Activated CD4-positive, alpha-beta memory T cell treated with anti-CD3 and anti-CD28 coated beads for 36 hours (primary cell): Measurements from ENCODE around the gene GREB1. TPM values are rescaled to one million over a fixed set of nuclear protein-coding genes. Genes with fewer than 3 reads are reported as not detected.

Source experiments
- CTCF ChIA-PET: fragments of 350-600 bp; sonication (Branson Sonifier 250); formaldehyde crosslinking; loops from one replicate; lab custom pipeline; 2021; ENCODE audit warnings: antibody characterized with exemption, inconsistent platforms; lab: Charles Lee
- POLR2A ChIA-PET: fragments of 350-600 bp; sonication (Branson Sonifier 250); formaldehyde crosslinking; loops from one replicate; lab custom pipeline; 2021; ENCODE audit warnings: antibody characterized with exemption; lab: Charles Lee
- DNase-seq: peaks from one replicate; pipeline ENCODE4 v3.0.0-alpha.2; 2020
- H3K27ac Mint-ChIP-seq: one replicate; pipeline ENCODE4 v1.8.0; 2021; ENCODE audit warnings: mixed read lengths
- H3K27me3 Mint-ChIP-seq: one replicate; pipeline ENCODE4 v1.8.0; 2021; ENCODE audit warnings: mixed read lengths
- H3K36me3 Mint-ChIP-seq: one replicate; pipeline ENCODE4 v1.8.0; 2021; ENCODE audit warnings: mixed read lengths
- H3K4me1 Mint-ChIP-seq: one replicate; pipeline ENCODE4 v1.8.0; 2021; ENCODE audit warnings: low read depth, mixed read lengths
- H3K4me3 Mint-ChIP-seq: one replicate; pipeline ENCODE4 v1.8.0; 2021; ENCODE audit warnings: mild to moderate bottlenecking, mixed read lengths
- H3K9me3 Mint-ChIP-seq: one replicate; pipeline ENCODE4 v1.8.0; 2021; ENCODE audit warnings: mixed read lengths
- intact Hi-C: fragments of 100-400 bp; cut with micrococcal nuclease; formaldehyde crosslinking; loops from one replicate; pipeline ENCODE4 v1.15.1; 2023
- total RNA-seq, 2 experiments: library from RNA; stranded (reverse); gene quantifications; one replicate each; pipeline ENCODE4 v1.2.3, GENCODE V29; 2021

GREB1 gene
- total RNA-seq, 2 experiments from 2014 or later = 0.29 to 0.81 TPM

DNA sequence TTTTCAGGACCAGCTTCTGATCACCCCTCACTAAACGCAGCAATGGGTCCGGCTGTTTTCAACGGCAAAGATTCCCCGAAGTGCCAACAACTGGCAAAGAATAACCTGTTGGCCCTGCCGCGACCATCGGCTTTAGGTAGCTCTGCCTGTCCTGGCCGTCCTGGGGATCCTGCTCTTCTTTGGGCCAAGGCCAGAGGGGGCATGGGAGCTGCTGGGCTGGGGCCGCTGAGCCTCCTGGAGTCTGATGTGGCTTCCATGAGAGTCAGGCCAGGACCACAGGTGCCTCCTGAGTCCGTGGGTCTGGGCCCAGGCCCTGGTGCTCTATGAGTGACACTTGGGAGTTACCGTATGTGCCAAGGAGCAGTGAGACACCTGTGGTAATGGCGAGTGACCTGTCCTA, 46.9 kb downstream of the GREB1 start:
- Mint-ChIP-seq H3K27me3 (peaks cover 11% of the 10 kb centered on the region), H3K4me3 (no peak overlapping the region), H3K36me3 (no peaks in the 10 kb centered on the region), H3K27ac (no peak overlapping the region), H3K4me1 (peaks cover 11% of the 10 kb centered on the region), H3K9me3 (no peaks in the 10 kb centered on the region)
- intact Hi-C loops = loop anchor here (5.0 to 10.0 kb wide), 2 partner anchors 236 to 343 kb away; partner anchors contain the start of gene ROCK2
- ChIA-PET CTCF (interaction anchor here (0.6 to 8.5 kb wide), 4 partner anchors 101 to 447 kb away, joined by 3 to 234 read pairs (median 63); a partner anchor contains a TSS), POLR2A (no interaction called here)
- DNase-seq = no peak

DNA sequence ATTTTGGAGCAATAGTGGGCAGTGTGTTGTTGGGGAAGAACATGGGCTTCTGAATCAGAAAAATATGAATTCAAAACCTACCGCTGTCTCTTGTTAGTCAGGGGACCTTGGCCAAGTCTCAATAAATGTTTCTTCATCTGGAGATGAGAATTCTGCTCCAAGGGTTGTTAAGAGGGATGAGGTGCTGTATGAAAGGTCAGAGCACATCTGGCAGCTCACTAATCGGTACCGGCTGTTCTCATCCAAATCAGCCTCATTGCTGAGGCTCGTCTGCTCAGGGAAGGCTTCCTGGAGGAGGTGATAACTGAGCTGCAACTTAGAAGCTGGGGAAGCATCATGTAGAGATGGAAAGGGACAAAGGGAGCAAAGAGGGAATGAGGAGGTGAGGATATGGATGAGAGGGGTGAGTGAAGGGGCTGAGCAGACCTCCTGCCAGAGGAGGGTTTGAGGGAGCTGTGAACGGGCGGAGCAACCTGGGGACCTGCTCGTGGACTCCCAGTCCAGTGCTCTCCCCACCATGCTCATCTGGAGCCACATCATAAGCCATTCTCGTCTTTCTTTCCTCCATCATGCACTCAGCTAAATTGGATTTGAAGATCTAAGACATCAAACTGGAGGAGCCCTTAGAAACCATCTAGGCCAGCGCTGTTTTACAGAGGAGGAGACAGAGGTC, 47.4 kb downstream of the GREB1 start:
- intact Hi-C loops = loop anchor here (5.0 to 10.0 kb wide), 2 partner anchors 236 to 344 kb away; partner anchors contain the start of gene ROCK2
- no peaks in the 10 kb centered on the region for H3K9me3 Mint-ChIP-seq
- no peak for DNase-seq

GRCh38 chr2:11581797-11582611, 48.2 kb downstream of the GREB1 start:
- CTCF ChIA-PET = interaction anchor here (0.6 to 8.5 kb wide), 33 partner anchors 9 to 770 kb away, joined by 3 to 234 read pairs (median 4); partner anchors contain the start of genes E2F6 and PDIA6
- H3K4me3 Mint-ChIP-seq = no peak overlapping the region
- peaks cover 16% of the 10 kb centered on the region for H3K27me3 Mint-ChIP-seq
- no peak overlapping the region for H3K27ac Mint-ChIP-seq
- H3K36me3 Mint-ChIP-seq = no peaks in the 10 kb centered on the region
- no peaks in the 10 kb centered on the region for H3K9me3 Mint-ChIP-seq
- intact Hi-C loops = loop anchor here (5.0 to 10.0 kb wide), 2 partner anchors 237 to 345 kb away; partner anchors contain the start of gene ROCK2
- H3K4me1 Mint-ChIP-seq = peaks cover 11% of the 10 kb centered on the region
- DNase-seq = no peak
- POLR2A ChIA-PET = no interaction called here

More for the DNA sequence above, 47.4 kb downstream of the GREB1 start:
- ChIA-PET POLR2A (no interaction called here), CTCF (interaction anchor here (0.6 to 8.5 kb wide), 8 partner anchors 102 to 749 kb away, joined by 3 to 234 read pairs (median 8); a partner anchor contains a TSS)
- Mint-ChIP-seq H3K27ac (no peak overlapping the region), H3K4me1 (peaks cover 11% of the 10 kb centered on the region), H3K36me3 (no peaks in the 10 kb centered on the region), H3K27me3 (peaks cover 14% of the 10 kb centered on the region), H3K4me3 (no peak overlapping the region)

GRCh38 chr2:11582612-11582861, 48.7 kb downstream of the GREB1 start:
- no peak for DNase-seq
- Mint-ChIP-seq H3K36me3 (no peaks in the 10 kb centered on the region), H3K27me3 (peaks cover 19% of the 10 kb centered on the region), H3K9me3 (no peaks in the 10 kb centered on the region), H3K4me1 (peaks cover 11% of the 10 kb centered on the region), H3K4me3 (no peak overlapping the region), H3K27ac (no peak overlapping the region)
- ChIA-PET POLR2A (no interaction called here), CTCF (interaction anchor here (0.7 to 8.5 kb wide), 34 partner anchors 9 to 771 kb away, joined by 3 to 234 read pairs (median 4); partner anchors contain the start of genes E2F6, PDIA6 and SLC66A3)
- intact Hi-C loops = loop anchor here (5.0 to 10.0 kb wide), 2 partner anchors 238 to 345 kb away; partner anchors contain the start of gene ROCK2

DNA sequence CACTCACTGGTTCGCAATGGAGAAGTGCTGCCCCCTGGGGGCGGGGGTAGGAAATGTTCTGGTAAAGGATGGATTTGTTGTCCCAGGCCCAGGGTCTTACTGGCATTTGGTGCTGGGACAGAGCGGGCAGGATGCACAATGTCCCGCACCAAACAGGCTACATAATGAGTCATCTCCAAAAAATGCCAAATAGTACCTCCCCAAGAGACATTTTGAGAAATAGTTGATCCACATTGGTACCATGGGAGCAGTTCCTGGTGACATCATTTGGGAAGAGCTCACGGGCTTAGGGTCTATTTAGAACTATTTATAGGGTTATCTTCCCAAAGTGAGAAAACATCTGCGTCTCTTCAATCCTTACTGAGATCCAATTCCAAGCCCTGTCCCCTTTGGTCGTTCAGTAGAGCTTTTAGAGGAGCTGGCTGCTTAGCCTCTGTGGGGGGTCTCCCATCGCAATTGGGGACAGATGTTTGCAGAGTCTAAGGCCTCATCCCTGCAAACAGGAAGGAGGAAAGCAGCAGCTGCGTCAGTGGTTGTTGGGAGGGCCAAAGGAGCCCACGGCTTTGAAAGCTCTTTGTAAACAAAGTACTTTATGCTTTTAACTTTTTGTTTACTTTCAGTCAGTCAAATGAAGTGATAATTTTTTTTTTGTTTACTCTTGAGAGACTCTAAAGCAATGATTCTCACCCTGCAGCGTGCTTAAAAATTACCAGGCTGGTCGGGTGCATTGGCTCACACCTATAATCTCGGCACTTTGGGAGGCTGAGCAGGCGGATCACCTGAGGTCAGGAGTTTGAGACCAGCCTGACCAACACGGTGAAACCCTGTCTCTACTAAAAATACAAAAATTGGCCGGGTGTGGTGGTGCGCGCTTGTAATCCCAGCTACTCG, 49.3 kb downstream of the GREB1 start:
- Mint-ChIP-seq H3K9me3 (no peaks in the 10 kb centered on the region), H3K27ac (no peak overlapping the region), H3K36me3 (no peaks in the 10 kb centered on the region), H3K4me1 (peaks cover 11% of the 10 kb centered on the region), H3K27me3 (peaks cover 19% of the 10 kb centered on the region), H3K4me3 (no peak overlapping the region)
- ChIA-PET POLR2A (no interaction called here), CTCF (interaction anchor here (0.7 to 8.5 kb wide), 38 partner anchors 8 to 771 kb away, joined by 3 to 234 read pairs (median 4); partner anchors contain the start of genes E2F6, PDIA6 and SLC66A3)
- peak; percentile 78 for DNase-seq
- intact Hi-C loops = loop anchor here (5.0 to 10.0 kb wide), 2 partner anchors 238 to 346 kb away; partner anchors contain the start of gene ROCK2

DNA sequence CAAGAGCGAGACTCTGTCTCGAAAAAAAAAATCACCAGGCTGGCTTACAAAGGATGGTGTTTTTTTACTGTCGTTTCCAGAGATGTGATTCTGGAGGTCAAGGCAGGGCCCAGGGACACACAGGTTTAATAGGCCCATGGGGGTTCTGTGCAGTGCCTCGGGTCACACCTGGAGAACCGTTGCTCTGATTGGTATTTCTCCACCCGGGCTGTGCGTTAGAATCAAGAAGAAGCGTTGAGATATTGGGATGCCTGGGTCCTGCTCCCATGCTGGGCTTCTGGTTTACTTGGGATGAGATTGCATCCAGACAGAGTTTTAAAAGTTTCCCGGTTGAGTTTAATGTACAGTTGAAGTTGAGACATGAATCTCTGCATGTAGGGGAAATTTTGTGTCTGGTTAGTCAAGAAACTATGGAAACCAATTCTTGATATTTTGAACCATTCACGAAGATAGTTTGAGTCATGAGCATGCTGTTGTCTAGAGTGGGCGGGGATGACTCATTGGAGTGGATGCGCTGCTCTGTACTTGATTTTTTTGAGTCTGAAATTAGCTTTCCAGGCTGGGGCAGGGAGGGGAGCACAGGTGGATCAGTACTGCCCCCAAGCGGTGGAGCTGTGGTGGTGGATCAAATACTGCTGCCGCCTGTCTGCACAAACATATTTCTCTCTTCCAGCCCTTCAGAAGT, 50.1 kb downstream of the GREB1 start:
- Mint-ChIP-seq H3K27me3 (peaks cover 19% of the 10 kb centered on the region), H3K9me3 (no peaks in the 10 kb centered on the region), H3K4me3 (no peak overlapping the region), H3K27ac (no peak overlapping the region), H3K36me3 (no peaks in the 10 kb centered on the region), H3K4me1 (peaks cover 11% of the 10 kb centered on the region)
- CTCF ChIA-PET = interaction anchor here (0.6 to 8.5 kb wide), 48 partner anchors 9 to 752 kb away, joined by 3 to 234 read pairs (median 4); partner anchors contain the start of gene E2F6
- intact Hi-C loops = loop anchor here (1.0 to 10.0 kb wide), 8 partner anchors 98 to 752 kb away; partner anchors contain the start of genes E2F6 and ROCK2
- POLR2A ChIA-PET = interaction anchor here (1.1 kb wide), 1 partner anchor 118 kb away, joined by 6 read pairs; the partner anchor contains the start of gene E2F6
- DNase-seq = peak; percentile 95

- H3K36me3 Mint-ChIP-seq = no peaks in the 10 kb centered on the region
- no peak for DNase-seq
- no peaks in the 10 kb centered on the region for H3K9me3 Mint-ChIP-seq
- intact Hi-C loops = loop anchor here (1.0 to 10.0 kb wide), 8 partner anchors 98 to 752 kb away; partner anchors contain the start of genes E2F6 and ROCK2
- peaks cover 19% of the 10 kb centered on the region for H3K27me3 Mint-ChIP-seq
- POLR2A ChIA-PET = interaction anchor here (1.1 kb wide), 1 partner anchor 119 kb away, joined by 6 read pairs; the partner anchor contains the start of gene E2F6
- H3K27ac Mint-ChIP-seq = no peak overlapping the region
- no peak overlapping the region for H3K4me3 Mint-ChIP-seq
- CTCF ChIA-PET = interaction anchor here (0.6 to 8.5 kb wide), 42 partner anchors 8 to 753 kb away, joined by 3 to 234 read pairs (median 4); partner anchors contain the start of gene E2F6
- peaks cover 11% of the 10 kb centered on the region for H3K4me1 Mint-ChIP-seq
Observed at GRCh38 chr2:11584525-11585056, 50.7 kb downstream of the GREB1 start.

GRCh38 chr2:11585071-11585470, 51.2 kb downstream of the GREB1 start:
- ChIA-PET POLR2A (no interaction called here), CTCF (interaction anchor here (0.7 to 8.5 kb wide), 26 partner anchors 9 to 753 kb away, joined by 3 to 234 read pairs (median 6); partner anchors contain the start of gene E2F6)
- Mint-ChIP-seq H3K27me3 (peaks cover 19% of the 10 kb centered on the region), H3K36me3 (no peaks in the 10 kb centered on the region), H3K9me3 (no peaks in the 10 kb centered on the region), H3K4me1 (peaks cover 11% of the 10 kb centered on the region), H3K27ac (no peak overlapping the region), H3K4me3 (no peak overlapping the region)
- intact Hi-C loops = loop anchor here (2.0 to 10.0 kb wide), 2 partner anchors 160 to 240 kb away; partner anchors contain the start of gene ROCK2
- DNase-seq = no peak

DNA sequence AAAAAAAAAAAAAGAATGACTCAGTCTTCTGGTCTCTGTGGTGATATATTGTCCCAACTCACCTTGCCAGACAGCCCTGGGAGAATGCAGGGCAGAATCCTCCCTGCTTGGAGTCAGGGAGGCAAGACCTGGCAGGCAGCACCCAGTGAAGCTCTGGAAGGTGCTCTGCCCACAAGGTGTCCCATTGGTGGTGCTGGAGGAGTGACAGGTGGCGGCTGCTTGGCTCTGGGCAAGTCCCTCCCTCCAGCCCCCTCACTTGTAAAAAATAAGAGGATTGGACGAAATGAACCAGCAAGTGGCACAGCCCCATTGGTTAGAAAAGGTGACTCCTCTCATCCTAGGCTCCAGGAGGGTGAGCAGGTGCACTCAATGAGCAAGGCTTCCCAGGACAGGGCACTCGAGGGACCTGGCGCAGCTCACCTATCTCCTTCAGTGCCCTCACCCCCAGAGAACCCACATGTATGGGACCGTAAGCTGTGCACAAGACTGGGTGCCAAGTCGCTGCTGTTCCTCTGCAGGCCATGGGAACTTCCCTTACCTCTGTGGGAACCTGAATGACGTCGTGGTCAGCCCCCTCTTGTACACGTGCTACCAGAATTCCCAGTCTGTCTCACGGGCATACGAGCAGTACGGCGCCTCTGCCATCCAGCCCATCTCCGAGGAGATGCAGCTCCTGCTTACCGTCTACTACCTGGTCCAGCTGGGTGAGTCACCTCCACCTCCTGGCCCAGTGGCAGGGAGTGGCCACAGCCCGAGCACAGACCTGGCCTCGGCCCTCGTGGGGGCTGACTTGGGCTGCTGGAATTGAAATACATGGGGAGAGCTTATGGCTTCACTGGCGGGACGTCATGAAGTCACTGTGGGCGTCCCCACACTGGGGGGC, 54.6 kb downstream of the GREB1 start:
- H3K27ac Mint-ChIP-seq = no peak overlapping the region
- no peaks in the 10 kb centered on the region for H3K36me3 Mint-ChIP-seq
- H3K4me3 Mint-ChIP-seq = no peak overlapping the region
- peaks cover 6% of the 10 kb centered on the region for H3K4me1 Mint-ChIP-seq
- H3K27me3 Mint-ChIP-seq = peaks cover 21% of the 10 kb centered on the region
- CTCF ChIA-PET = interaction anchor here (1.2 to 8.5 kb wide), 3 partner anchors 63 to 456 kb away, joined by 3 to 234 read pairs (median 3); a partner anchor contains a TSS
- no peak for DNase-seq
- POLR2A ChIA-PET = interaction anchor here (0.6 kb wide), 1 partner anchor 460 kb away, joined by 3 read pairs; no protein-coding TSS in a partner anchor
- intact Hi-C loops = loop anchor here (10.0 kb wide), 1 partner anchor 244 kb away; the partner anchor contains the start of gene ROCK2
- no peaks in the 10 kb centered on the region for H3K9me3 Mint-ChIP-seq
